Caco-2 (cell line): Measurements from ENCODE around the gene ZBTB5. TPM values are rescaled to one million over a fixed set of nuclear protein-coding genes. Genes with fewer than 3 reads are reported as not detected.

ENCODE experiments used
- BruUV-seq: library from RNA; stranded (reverse); fragments of 400-500 nt; replicated peaks from 2 replicates; lab custom pipeline; 2021; lab: Mats Ljungman, UMichigan
- CTCF ChIA-PET: fragments of 300-600 bp; sonication (Branson Sonifier 250); formaldehyde crosslinking; loops from one replicate; lab custom pipeline; 2022; ENCODE audit warnings: antibody characterized with exemption; lab: Charles Lee
- POLR2A ChIA-PET: fragments of 300-600 bp; sonication (Branson Sonifier 250); formaldehyde crosslinking; loops from one replicate; lab custom pipeline; 2022; ENCODE audit warnings: antibody characterized with exemption; lab: Charles Lee
- DNase-seq, 2 experiments: peaks; one replicate each; pipeline versions ENCODE4 v3.0.0 to v3.0.0-alpha.2; 2020 to 2022
- H3K27me3 ChIP-seq: replicated peaks from 2 replicates; pipeline ENCODE4 v1.6.0; 2011; ENCODE audit warnings: low read length; ENCODE audit not compliant: control insufficient read depth, insufficient read depth
- H3K36me3 ChIP-seq: 2 replicates; pipeline ENCODE4 v1.5.1; 2011; ENCODE audit warnings: low read length; ENCODE audit not compliant: control insufficient read depth, insufficient read depth
- H3K4me1 ChIP-seq: fragments of 250-450 bp; sonication (Bioruptor Pico); 2 replicates; pipeline ENCODE4 v1.5.1; 2020; ENCODE audit warnings: mild to moderate bottlenecking
- H3K4me3 ChIP-seq: 2 replicates; pipeline ENCODE4 v1.5.1; 2011; ENCODE audit warnings: low read depth, mild to moderate bottlenecking, control low read depth, low read length
- H3K9me3 ChIP-seq: fragments of 250-450 bp; sonication (Bioruptor Pico); 2 replicates; pipeline ENCODE4 v1.5.1; 2020; ENCODE audit warnings: mild to moderate bottlenecking, moderate library complexity
- H3K27ac Mint-ChIP-seq: one replicate; pipeline ENCODE4 v1.8.0; 2022; ENCODE audit warnings: mixed read lengths; ENCODE audit not compliant: unreplicated experiment
- H3K27me3 Mint-ChIP-seq: one replicate; pipeline ENCODE4 v1.8.0; 2022; ENCODE audit warnings: mixed read lengths; ENCODE audit not compliant: insufficient read depth, unreplicated experiment
- H3K36me3 Mint-ChIP-seq: one replicate; pipeline ENCODE4 v1.8.0; 2022; ENCODE audit warnings: mild to moderate bottlenecking, mixed read lengths; ENCODE audit not compliant: insufficient read depth, unreplicated experiment
- H3K4me1 Mint-ChIP-seq: one replicate; pipeline ENCODE4 v1.8.0; 2022; ENCODE audit warnings: low read depth, mixed read lengths; ENCODE audit not compliant: unreplicated experiment
- H3K4me3 Mint-ChIP-seq: one replicate; pipeline ENCODE4 v1.8.0; 2022; ENCODE audit warnings: mild to moderate bottlenecking, moderate library complexity, mixed read lengths; ENCODE audit not compliant: unreplicated experiment
- H3K9me3 Mint-ChIP-seq: one replicate; pipeline ENCODE4 v1.8.0; 2022; ENCODE audit warnings: mixed read lengths; ENCODE audit not compliant: unreplicated experiment
- intact Hi-C: fragments of 100-400 bp; cut with micrococcal nuclease; formaldehyde crosslinking; loops from one replicate; pipeline ENCODE4 v1.10.0; 2022; ENCODE audit not compliant: unreplicated experiment
- total RNA-seq: library from RNA; stranded (reverse); gene quantifications from 2 replicates; pipeline ENCODE4 v1.2.3, GENCODE V29; 2022
- TF ChIP-seq, protein P1 (sequence below), 2 experiments: fragments of 200-600 bp in 1 of 2; IDR thresholded peaks; 1 replicate in 1 of 2; 2 replicates in 1 of 2; pipeline versions ENCODE4 v1.5.1 to v1.8.0; 2011 to 2022; ENCODE audit warnings: antibody characterized with exemption in 1 of 2, control low read depth in 1 of 2, inconsistent platforms in 1 of 2, low read depth in 1 of 2, low read length in 1 of 2, mild to moderate bottlenecking in 1 of 2, moderate library complexity in 1 of 2; ENCODE audit not compliant: insufficient read depth in 1 of 2, severe bottlenecking in 1 of 2, unreplicated experiment in 1 of 2

ZBTB5 gene
- total RNA-seq, 1 experiment from 2014 or later: 13.2 TPM

DNA sequence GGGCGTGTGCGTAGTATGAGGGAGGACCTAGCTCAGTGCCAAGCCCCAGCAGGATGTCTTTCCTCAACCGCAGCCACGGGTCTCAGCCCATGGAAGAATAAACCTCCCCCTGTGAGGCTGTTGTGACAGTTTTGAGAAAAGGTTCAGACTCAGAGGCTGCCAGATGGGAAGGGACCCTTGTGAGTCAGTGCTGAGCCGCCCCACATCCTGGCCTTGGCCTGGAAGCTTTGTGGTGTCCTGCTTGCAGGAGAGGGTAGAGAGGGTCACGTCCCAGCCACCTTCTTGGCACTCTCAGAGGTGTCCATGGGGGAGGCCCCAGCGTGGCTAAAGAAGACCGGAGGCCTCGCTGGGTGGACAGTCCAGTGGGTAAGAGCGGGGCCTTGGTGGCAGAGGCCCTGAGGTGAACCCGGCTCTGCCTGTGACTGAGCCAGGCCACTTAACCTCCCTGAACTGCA lies 39.9 kb downstream of the ZBTB5 start:
- intact Hi-C loops: no loop called here
- ChIA-PET CTCF (no interaction called here), POLR2A (interaction anchor here (0.6 kb wide), 1 partner anchor 40 kb away, joined by 5 read pairs; the partner anchor contains the start of gene ZBTB5)
- no peak overlapping the region for H3K4me3 ChIP-seq
- peaks cover 34% of the 10 kb centered on the region for H3K36me3 Mint-ChIP-seq
- H3K27ac Mint-ChIP-seq: no peak overlapping the region
- DNase-seq: no peak
- BruUV-seq: no TSS peak
- H3K9me3 Mint-ChIP-seq: no peaks in the 10 kb centered on the region
- H3K27me3 ChIP-seq: no peaks in the 10 kb centered on the region
- no peak overlapping the region for H3K4me3 Mint-ChIP-seq
- peaks cover 13% of the 10 kb centered on the region for H3K4me1 Mint-ChIP-seq
- H3K4me1 ChIP-seq: peaks cover 14% of the 10 kb centered on the region; the same call in 1 of the 2 replicates
- TF ChIP-seq, protein P1, sequence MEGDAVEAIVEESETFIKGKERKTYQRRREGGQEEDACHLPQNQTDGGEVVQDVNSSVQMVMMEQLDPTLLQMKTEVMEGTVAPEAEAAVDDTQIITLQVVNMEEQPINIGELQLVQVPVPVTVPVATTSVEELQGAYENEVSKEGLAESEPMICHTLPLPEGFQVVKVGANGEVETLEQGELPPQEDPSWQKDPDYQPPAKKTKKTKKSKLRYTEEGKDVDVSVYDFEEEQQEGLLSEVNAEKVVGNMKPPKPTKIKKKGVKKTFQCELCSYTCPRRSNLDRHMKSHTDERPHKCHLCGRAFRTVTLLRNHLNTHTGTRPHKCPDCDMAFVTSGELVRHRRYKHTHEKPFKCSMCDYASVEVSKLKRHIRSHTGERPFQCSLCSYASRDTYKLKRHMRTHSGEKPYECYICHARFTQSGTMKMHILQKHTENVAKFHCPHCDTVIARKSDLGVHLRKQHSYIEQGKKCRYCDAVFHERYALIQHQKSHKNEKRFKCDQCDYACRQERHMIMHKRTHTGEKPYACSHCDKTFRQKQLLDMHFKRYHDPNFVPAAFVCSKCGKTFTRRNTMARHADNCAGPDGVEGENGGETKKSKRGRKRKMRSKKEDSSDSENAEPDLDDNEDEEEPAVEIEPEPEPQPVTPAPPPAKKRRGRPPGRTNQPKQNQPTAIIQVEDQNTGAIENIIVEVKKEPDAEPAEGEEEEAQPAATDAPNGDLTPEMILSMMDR (IDR thresholded peaks at IDR 0.05; ENCODE audit: insufficient read depth in 1 of 2, low read depth in 1 of 2, low read length in 1 of 2, severe bottlenecking in 1 of 2, unreplicated experiment in 1 of 2): no peak
- no peaks in the 10 kb centered on the region for H3K27me3 Mint-ChIP-seq
- H3K36me3 ChIP-seq: peaks cover 4% of the 10 kb centered on the region
- H3K9me3 ChIP-seq: no peaks in the 10 kb centered on the region

DNA sequence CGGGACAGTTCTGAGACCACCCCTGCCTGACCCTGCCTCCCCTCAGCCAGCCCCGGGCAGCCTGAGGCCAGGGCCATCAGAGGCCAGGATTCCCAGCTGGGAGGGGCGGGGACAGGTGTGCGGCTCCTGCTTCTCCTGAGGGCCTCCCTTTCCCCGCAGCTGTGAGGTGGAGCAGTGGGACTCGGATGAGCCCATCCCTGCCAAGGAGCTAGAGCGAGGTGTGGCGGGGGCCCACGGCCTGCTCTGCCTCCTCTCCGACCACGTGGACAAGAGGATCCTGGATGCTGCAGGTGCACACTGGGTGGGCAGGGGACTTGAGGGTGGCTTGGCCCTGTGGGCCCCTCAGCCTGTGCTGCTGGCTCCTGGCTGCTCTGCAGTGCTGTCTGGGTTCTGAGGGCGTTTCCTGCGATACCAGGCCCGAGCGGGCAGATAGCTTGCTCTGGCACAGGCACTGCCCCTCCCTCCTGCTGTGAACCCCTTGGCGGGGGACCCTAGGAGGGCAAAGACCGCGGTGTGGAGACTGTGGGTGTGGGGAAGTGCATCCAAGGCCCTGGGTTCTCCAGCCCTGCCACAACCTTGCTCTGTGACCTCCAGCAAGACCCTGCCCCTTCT lies 40.5 kb downstream of the ZBTB5 start:
- intact Hi-C loops: no loop called here
- H3K36me3 ChIP-seq: peaks cover 4% of the 10 kb centered on the region
- Mint-ChIP-seq H3K4me3 (no peak overlapping the region), H3K9me3 (no peaks in the 10 kb centered on the region), H3K36me3 (peaks cover 34% of the 10 kb centered on the region), H3K27ac (no peak overlapping the region), H3K27me3 (no peaks in the 10 kb centered on the region), H3K4me1 (peaks cover 13% of the 10 kb centered on the region)
- H3K4me3 ChIP-seq: no peak overlapping the region
- TF ChIP-seq, protein P1 (IDR thresholded peaks at IDR 0.05; ENCODE audit: insufficient read depth in 1 of 2, low read depth in 1 of 2, low read length in 1 of 2, severe bottlenecking in 1 of 2, unreplicated experiment in 1 of 2): no peak
- no TSS peak for BruUV-seq
- ChIA-PET POLR2A (no interaction called here), CTCF (no interaction called here)
- peaks cover 14% of the 10 kb centered on the region; the same call in 1 of the 2 replicates for H3K4me1 ChIP-seq
- DNase-seq: no peak
- no peaks in the 10 kb centered on the region for H3K9me3 ChIP-seq
- no peaks in the 10 kb centered on the region for H3K27me3 ChIP-seq

- peaks cover 30% of the 10 kb centered on the region for H3K36me3 Mint-ChIP-seq
- H3K4me3 Mint-ChIP-seq: no peak overlapping the region
- H3K4me1 Mint-ChIP-seq: peaks cover 13% of the 10 kb centered on the region
- intact Hi-C loops: no loop called here
- H3K36me3 ChIP-seq: peaks cover 4% of the 10 kb centered on the region
- H3K27me3 Mint-ChIP-seq: no peaks in the 10 kb centered on the region
- no peak overlapping the region for H3K4me3 ChIP-seq
- ChIA-PET POLR2A (no interaction called here), CTCF (no interaction called here)
- BruUV-seq: no TSS peak
- H3K4me1 ChIP-seq: peaks cover 14% of the 10 kb centered on the region; the same call in 1 of the 2 replicates
- no peak overlapping the region for H3K27ac Mint-ChIP-seq
- no peaks in the 10 kb centered on the region for H3K27me3 ChIP-seq
- no peak for DNase-seq
- no peaks in the 10 kb centered on the region for H3K9me3 Mint-ChIP-seq
- TF ChIP-seq, protein P1 (IDR thresholded peaks at IDR 0.05; ENCODE audit: insufficient read depth in 1 of 2, low read depth in 1 of 2, low read length in 1 of 2, severe bottlenecking in 1 of 2, unreplicated experiment in 1 of 2): no peak
- no peaks in the 10 kb centered on the region for H3K9me3 ChIP-seq
These were observed 41.0 kb downstream of the ZBTB5 start for GRCh38 chr9:37424204-37424685.
